Stomach smooth muscle (tissue), 2 donors: ENCODE measurements around the gene FAM72B.
"Not testable (repeated sequence)": the region's sequence is repeated elsewhere in the genome, so short reads cannot be mapped to it uniquely, and the experiment has no call there.

Experiments used
- H3K27ac ChIP-seq: one replicate; pipeline ENCODE4 v1.7.0; 2013; ENCODE audit warnings: mild to moderate bottlenecking, low read length, inconsistent platforms
- H3K27me3 ChIP-seq, 2 donors: one replicate each; pipeline ENCODE4 v1.7.0; 2013; ENCODE audit warnings: low read length in 2 of 2; ENCODE audit not compliant: insufficient read depth in 2 of 2, control insufficient read depth in 1 of 2
- H3K36me3 ChIP-seq, 2 donors: one replicate each; pipeline ENCODE4 v1.7.0; 2013; ENCODE audit warnings: low read length in 2 of 2; ENCODE audit not compliant: control insufficient read depth in 2 of 2, insufficient read depth in 2 of 2
- H3K4me1 ChIP-seq: one replicate; pipeline ENCODE4 v1.7.0; 2013; ENCODE audit warnings: low read length; ENCODE audit not compliant: control insufficient read depth, insufficient read depth
- H3K4me3 ChIP-seq, 2 donors: one replicate each; pipeline ENCODE4 v1.7.0; 2013; ENCODE audit warnings: low read length in 2 of 2
- H3K9ac ChIP-seq, 2 donors: one replicate each; pipeline ENCODE4 v1.7.0; 2013; ENCODE audit warnings: low read length in 2 of 2, mild to moderate bottlenecking in 1 of 2
- H3K9me3 ChIP-seq, 2 donors: one replicate each; pipeline ENCODE4 v1.7.0; 2013; ENCODE audit warnings: low read length in 2 of 2; ENCODE audit not compliant: control insufficient read depth in 2 of 2
- donor health status: healthy.
- donor health status: Pancreatic carcinoma.

FAM72B gene

DNA sequence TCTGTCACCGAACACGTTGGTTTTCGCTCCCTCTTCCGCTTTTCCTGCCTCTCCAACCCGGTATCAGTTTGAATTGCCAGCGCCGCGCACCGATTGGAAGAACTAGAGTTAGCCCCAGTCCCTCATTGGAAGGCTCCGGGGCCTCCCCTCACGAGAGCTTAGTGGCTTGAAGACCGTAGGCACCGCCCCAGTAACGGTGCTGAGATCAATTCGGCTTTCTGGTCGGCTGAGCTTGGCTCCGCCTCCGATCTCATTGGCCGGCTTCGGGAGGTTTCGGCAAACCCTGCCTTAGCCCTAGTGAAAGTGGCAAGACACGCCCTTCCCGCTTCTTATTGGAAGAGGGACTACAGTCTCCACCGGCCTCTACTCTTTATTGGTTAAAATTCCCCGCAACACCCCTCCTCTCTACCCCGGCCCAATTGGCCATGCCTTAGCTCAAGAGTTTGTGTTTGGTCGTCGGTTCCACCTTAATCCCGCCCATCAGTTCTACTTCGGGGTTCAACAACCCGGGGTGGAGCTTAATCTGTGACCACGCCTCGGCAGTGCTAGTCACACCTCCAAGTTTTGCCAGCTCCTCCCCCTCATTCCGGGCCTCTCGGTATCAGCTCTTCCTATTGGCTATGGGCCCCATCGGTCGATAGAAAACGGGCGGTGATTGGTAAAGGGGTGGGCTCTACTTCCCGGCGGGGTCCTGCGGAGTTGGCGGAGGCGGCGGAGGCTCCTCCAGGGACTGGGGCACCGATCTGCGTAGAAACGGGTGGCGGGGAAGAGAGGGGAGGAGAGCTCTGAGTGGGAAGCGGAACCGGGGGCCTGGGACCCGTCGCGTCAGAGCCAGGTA lies at the start of gene FAM72B, which contains the start of gene SRGAP2C:
Gene FAM72B (minus strand): TSS at position 51 of the 838 bp plus-strand sequence. CDS start 851 bp downstream, outside the sequence.
Gene SRGAP2C (plus strand): TSS at position 686 of the 838 bp plus-strand sequence. CDS start 2,472 bp downstream, outside the sequence.
- H3K4me1 ChIP-seq, H3K36me3 ChIP-seq, H3K27me3 ChIP-seq, H3K9ac ChIP-seq, H3K9me3 ChIP-seq: not testable (repeated sequence)
- Histone ChIP-seq H3K4me3 (peak within 1 kb of the TSS; percentile 31 to 57), H3K27ac (peak within 1 kb of the TSS; percentile 41)

DNA sequence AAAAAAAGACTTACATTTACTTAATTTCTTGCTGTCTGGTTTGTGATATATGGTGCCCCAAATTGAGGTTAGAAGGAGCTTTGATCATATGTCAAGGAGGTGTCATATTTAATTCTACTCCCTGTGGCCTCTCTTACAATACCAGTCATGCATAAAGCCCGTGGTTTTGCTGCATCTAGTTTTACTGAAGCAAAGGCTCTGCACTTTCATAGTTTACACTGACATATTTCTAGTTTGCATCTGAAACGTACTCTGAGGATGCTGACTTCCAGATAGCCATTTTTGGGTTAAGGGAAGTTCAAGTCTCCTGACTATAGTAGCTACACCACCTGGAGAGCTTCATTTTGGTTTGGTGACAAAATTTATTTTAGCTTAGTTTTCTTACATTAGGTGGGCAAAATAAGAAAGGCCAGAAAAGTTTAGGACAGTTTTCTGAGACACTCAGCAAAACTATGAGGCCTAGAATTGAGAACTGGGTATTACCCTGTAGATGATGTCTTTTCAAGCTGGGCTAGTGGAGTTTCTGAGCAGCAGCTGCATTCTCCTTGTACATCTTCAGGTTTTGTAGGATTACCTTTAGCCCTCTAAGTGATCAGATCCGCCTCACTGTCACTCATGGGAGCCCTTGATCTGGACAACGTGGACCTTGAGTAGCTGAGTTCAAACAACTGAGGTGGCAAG lies 48.4 kb upstream of the FAM72B start:
- not testable (repeated sequence) for H3K27me3 ChIP-seq, H3K9ac ChIP-seq, H3K36me3 ChIP-seq, H3K27ac ChIP-seq, H3K4me1 ChIP-seq, H3K4me3 ChIP-seq, H3K9me3 ChIP-seq

DNA sequence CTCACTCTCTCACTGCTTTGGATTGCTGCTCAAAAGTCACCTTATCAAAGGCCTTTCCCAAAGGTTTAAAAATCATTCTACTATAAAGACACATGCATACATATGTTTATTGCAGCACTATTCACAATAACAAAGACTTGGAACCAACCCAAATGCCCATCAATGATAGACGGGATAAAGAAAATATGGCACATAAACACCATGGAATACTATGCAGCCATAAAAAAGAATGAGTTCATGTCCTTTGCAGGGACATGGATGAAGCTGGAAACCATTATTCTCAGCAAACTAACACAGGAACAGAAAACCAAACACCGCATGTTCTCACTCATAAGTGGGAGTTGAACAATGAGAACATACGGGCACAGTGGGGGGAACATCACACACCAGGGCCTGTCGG lies 46.5 kb upstream of the FAM72B start:
- H3K9ac ChIP-seq, H3K27me3 ChIP-seq, H3K36me3 ChIP-seq, H3K27ac ChIP-seq, H3K4me1 ChIP-seq, H3K9me3 ChIP-seq, H3K4me3 ChIP-seq: not testable (repeated sequence)

DNA sequence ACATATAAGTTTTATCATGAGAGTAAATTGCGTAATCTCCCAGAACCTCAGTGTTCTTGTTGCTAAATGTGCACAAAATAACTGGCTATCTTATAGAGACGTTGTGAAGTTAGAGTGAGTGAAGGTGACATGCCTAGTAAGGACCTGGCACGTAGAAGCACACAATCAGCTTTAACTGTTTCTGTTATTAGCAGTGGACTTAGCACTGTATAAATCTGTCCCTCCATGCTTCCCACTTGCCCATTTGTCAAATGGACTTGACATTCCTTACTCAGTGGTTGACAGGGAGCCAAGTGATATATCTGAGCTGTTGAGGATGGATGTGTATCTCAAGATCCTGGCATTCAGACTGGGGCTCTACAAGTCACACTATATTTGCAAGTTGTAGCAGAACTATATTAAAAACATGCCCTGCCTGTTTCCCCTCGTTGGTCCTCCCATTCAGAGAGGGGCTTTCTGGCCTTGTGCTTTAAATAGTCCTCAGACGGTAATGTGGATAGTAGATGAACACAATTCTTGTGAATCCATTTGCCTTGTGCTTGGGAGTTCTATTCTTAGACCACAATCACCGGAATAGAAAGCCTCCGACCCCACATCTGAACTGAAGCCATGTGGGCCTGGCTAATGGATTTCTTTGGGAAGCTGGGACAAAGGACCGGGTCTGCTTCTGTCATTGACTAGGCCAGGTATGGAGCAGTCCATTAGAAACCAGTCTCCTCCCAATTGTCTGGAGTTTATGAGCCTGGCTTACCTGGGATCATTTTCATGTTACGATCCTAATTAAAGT lies 43.6 kb upstream of the FAM72B start:
- not testable (repeated sequence) for H3K9ac ChIP-seq, H3K27ac ChIP-seq, H3K9me3 ChIP-seq, H3K36me3 ChIP-seq, H3K4me3 ChIP-seq, H3K4me1 ChIP-seq, H3K27me3 ChIP-seq

DNA sequence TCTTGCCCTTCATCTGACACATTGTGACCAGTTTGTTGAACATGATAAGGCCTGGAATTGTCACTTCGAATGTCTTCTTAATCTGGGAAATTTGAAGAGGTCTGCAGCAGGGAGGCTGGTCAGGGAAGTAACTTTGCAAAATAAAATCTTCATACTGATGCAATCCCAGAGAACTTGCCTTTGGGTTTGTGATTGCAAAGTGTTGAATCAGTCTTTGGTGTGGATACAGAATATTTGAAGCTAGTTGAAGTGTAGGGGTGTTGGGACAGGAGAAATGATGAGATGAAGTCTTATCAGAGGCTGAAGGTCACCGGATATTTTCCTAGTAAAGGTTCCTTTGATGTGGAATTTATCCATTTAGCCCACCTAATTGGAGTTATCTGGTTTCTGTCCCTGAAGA lies 42.8 kb upstream of the FAM72B start:
- not testable (repeated sequence) for H3K4me1 ChIP-seq, H3K4me3 ChIP-seq, H3K9ac ChIP-seq, H3K36me3 ChIP-seq, H3K27me3 ChIP-seq, H3K27ac ChIP-seq, H3K9me3 ChIP-seq

DNA sequence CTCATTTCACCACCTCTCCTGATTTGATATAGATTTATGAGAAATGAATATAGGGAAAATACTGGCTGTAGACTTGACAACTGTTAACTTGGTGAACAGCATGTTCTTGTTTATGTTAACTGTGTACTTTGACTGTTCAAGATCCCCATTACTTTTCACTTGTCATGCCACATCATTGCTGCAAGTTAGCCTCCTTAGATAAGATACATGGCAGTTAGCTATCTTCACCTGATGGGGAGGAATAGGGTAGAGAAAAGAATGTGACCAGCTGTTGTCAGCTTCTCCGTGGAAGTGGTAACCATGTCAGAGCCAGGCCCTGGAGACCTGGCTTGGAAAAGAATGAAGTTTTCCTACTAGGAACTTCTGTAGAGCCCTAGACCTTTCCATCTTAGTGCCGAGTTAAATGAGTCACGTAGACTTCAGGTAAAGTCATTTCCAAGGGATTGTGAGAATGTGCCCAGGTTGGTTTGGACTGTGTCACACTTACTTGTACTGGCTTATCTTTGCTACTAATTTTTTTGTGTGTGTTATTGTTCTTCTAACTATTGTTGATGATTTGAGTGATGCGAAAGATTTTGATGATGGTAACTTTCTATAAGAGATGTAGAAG lies 42.3 kb upstream of the FAM72B start:
- H3K36me3 ChIP-seq, H3K4me3 ChIP-seq, H3K4me1 ChIP-seq: not testable (repeated sequence)

DNA sequence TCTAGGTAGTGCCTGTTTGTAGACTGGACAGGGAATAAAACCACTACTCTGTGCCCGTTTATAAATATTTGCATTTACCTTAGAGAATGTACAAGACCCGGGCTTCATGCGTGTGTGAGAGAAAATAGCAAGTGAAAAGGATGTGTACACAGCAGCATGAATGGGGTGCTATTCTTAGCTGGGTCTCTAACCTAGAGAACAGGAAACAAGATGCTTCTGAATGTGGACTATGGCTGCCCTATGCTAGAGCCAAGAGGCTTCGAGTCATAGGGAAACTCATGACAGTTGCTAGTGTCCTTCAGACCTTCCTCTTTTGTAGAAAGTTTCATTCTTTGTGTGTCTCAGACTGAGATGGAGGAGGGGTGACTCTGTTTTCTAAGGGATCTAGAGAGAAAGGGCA lies 40.6 kb upstream of the FAM72B start:
- not testable (repeated sequence) for H3K4me1 ChIP-seq, H3K9ac ChIP-seq, H3K27me3 ChIP-seq, H3K36me3 ChIP-seq, H3K4me3 ChIP-seq, H3K9me3 ChIP-seq, H3K27ac ChIP-seq

More for the DNA sequence above, 42.3 kb upstream of the FAM72B start:
- H3K9ac ChIP-seq, H3K27ac ChIP-seq, H3K9me3 ChIP-seq, H3K27me3 ChIP-seq: not testable (repeated sequence)

DNA sequence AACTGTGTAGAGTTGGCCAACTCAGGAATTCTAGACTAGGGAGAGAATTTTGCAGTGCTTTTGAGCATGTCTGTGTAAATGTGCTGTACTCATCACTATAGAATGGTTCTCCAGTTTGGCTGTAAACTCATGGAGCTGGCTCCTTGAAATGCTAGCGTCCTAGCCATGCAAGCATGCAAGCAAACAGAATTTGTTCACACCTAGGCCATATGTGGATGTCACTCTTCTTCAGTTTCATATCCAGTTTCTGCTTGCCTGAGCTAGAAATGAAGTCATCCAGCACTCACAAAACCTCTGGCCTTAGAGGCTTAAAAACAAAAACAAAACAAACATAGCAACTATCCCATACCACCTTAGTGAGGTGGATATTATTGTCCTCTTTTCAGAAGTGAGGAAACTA lies 37.6 kb upstream of the FAM72B start:
- H3K4me1 ChIP-seq, H3K27ac ChIP-seq, H3K27me3 ChIP-seq, H3K36me3 ChIP-seq, H3K4me3 ChIP-seq, H3K9me3 ChIP-seq, H3K9ac ChIP-seq: not testable (repeated sequence)

DNA sequence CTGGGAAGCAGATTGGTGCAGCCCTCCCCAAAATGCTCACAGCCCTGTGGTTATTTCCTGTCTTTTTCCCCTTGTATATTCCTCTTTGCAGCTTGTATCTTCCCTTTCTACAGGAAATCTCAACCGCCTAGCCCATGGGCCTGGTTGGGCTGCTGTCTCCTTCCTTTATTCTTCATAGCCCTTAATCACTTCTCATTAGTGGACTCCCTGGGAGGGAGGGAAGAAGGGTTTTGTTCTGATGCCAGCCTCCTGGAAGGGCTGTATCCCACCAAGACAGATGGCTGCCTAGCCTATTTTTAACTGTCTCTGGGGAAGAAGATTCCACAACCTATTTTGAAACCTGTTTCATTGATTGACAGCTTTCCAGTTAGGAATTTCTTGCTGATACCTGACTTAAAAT lies 32.5 kb upstream of the FAM72B start:
- not testable (repeated sequence) for H3K9ac ChIP-seq, H3K27ac ChIP-seq, H3K9me3 ChIP-seq, H3K27me3 ChIP-seq, H3K36me3 ChIP-seq, H3K4me3 ChIP-seq, H3K4me1 ChIP-seq

DNA sequence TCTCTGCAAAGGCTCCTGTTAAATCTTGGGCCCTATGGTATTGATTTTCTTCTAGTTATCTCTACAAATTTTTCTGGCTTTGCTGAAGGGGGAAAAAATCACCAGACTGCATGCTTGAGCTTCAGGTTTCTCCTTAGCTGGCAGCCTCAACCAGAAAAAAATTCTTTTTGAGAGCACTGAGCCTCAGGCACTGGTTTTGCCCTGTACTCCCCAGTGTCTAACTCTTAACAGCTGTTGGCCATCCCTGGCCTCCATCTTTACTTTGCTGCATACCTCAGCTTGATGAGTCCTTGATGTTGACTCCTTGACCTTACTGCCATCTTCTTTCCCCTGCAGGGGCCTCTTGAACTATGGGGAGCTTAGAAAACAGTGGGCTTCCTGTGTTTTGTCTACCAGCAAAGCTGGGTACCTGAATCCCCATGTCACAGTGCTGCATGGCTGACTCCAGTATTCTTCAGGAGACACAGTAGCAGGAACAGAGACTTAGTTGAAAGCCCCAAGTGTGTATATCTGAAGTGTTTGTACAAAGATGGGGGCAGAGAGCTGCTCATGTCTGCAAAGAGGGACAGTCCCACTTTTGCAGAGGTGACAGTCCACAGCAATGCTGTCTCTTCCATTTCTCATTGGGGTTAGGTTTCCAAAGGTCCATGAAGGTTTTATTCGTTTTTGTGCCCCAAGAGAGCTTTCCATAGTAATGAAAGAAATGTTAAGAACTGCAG lies 31.7 kb upstream of the FAM72B start:
- H3K9me3 ChIP-seq, H3K9ac ChIP-seq, H3K4me1 ChIP-seq, H3K27ac ChIP-seq, H3K27me3 ChIP-seq, H3K4me3 ChIP-seq, H3K36me3 ChIP-seq: not testable (repeated sequence)
